ENCODE data around the gene CD8B. TPM values are rescaled to one million over a fixed set of nuclear protein-coding genes. Genes with fewer than 3 reads are reported as not detected.

CD8B gene
- total RNA-seq, 1 experiment from 2014 or later, result 0.24 TPM

GRCh38 chr2:86821306-86821705 lies 40.4 kb downstream of the CD8B start:
- no peak overlapping the region for H3K4me3 Mint-ChIP-seq
- H2AFZ ChIP-seq (ENCODE audit: low read length), result no peak overlapping the region
- no peak overlapping the region for H4K5ac ChIP-seq (ENCODE audit: insufficient read length, low read depth, low read length)
- H3K79me2 ChIP-seq (ENCODE audit: insufficient read depth, low read length), result no peaks in the 10 kb centered on the region
- peaks cover 0 to 7% (median 2%) of the 10 kb centered on the region in 3 experiments; a peak in 3 of 7 replicates for H3K36me3 Mint-ChIP-seq (ENCODE audit: insufficient read depth in 1 of 3, low read depth in 3 of 3)
- H3K9me3 ChIP-seq (ENCODE audit: control insufficient read depth, low read depth, low read length), result peaks cover 4% of the 10 kb centered on the region
- H3K4me1 Mint-ChIP-seq, result peaks cover 0 to 2% of the 10 kb centered on the region in 2 experiments; a peak in 2 of 4 replicates
- H3K27me3 ChIP-seq (ENCODE audit: insufficient read depth, low read length), result no peaks in the 10 kb centered on the region
- H3K4ac ChIP-seq (ENCODE audit: low read depth, low read length), result no peak overlapping the region
- peaks cover 6% of the 10 kb centered on the region in 2 experiments; a peak in 4 of 5 replicates for H3K9me3 Mint-ChIP-seq
- H4K91ac ChIP-seq (ENCODE audit: insufficient read length, low read depth, low read length), result no peak overlapping the region
- no peaks in the 10 kb centered on the region for H3K79me1 ChIP-seq (ENCODE audit: insufficient read depth, low read depth, low read length, poor library complexity, severe bottlenecking)
- no CpG with 5 or more reads among the region's 13 CpGs for WGBS (ENCODE audit: extremely low coverage, insufficient read length, low lambda C conversion rate)
- DNase-seq, result no peak
- no peaks in the 10 kb centered on the region for H4K20me1 ChIP-seq (ENCODE audit: control insufficient read depth, insufficient read depth, insufficient read length)
- no peak overlapping the region for H2AK5ac ChIP-seq (ENCODE audit: insufficient read length, low read length)
- H3K18ac ChIP-seq (ENCODE audit: insufficient read length, low read depth, low read length), result no peak overlapping the region
- H3K23me2 ChIP-seq (ENCODE audit: insufficient read length, low read depth, low read length, poor library complexity, severe bottlenecking), result no peaks in the 10 kb centered on the region
- no peak overlapping the region for H3K27ac ChIP-seq (ENCODE audit: insufficient read length, low read depth, low read length)
- H3K9ac ChIP-seq (ENCODE audit: extremely low read depth, insufficient read length, low read length), result no peak overlapping the region
- TF ChIP-seq CTCF (conservative IDR thresholded peaks at IDR 0.05), result no peak
- no peak overlapping the region for H2BK5ac ChIP-seq (ENCODE audit: insufficient read length, low read length)
- H3K23ac ChIP-seq (ENCODE audit: insufficient read length, low read depth, low read length), result no peak overlapping the region
- H3K27me3 Mint-ChIP-seq (ENCODE audit: low read depth), result peaks cover 20% of the 10 kb centered on the region
- H3K4me2 ChIP-seq (ENCODE audit: insufficient read depth, insufficient read length, low read length), result no peak overlapping the region
- H2BK15ac ChIP-seq (ENCODE audit: low read depth, low read length), result no peak overlapping the region
- no peak overlapping the region for H2BK20ac ChIP-seq (ENCODE audit: low read depth, low read length, poor library complexity, severe bottlenecking)
- no peak overlapping the region for H2BK12ac ChIP-seq (ENCODE audit: insufficient read length, low read depth, low read length)
- no peaks in the 10 kb centered on the region for H3K4me1 ChIP-seq (ENCODE audit: insufficient read depth, low read length)
- H3K56ac ChIP-seq (ENCODE audit: insufficient read length, low read depth, low read length), result no peak overlapping the region
- no peak overlapping the region for H3T11ph ChIP-seq (ENCODE audit: low read length)
- no peak overlapping the region for H3K14ac ChIP-seq (ENCODE audit: insufficient read depth, low read length)
- no peak overlapping the region for H2BK120ac ChIP-seq (ENCODE audit: low read depth, low read length, poor library complexity, severe bottlenecking)
- H3K27ac Mint-ChIP-seq, result no peak overlapping the region
- no peak overlapping the region for H4K8ac ChIP-seq (replicated peaks; ENCODE audit: insufficient read length, low read depth, low read length)
